ENCODE data around the gene ZNF14.
"Not testable (repeated sequence)": the region's sequence is repeated elsewhere in the genome, so short reads cannot be mapped to it uniquely, and the experiment has no call there.

The ZNF14 gene

GRCh38 chr19:19732579-19733501, at the start of gene ZNF14:
ZNF14 (minus strand) TSS chr19:19733112; CDS start chr19:19732958, 154 bp downstream.
- DNase-seq = peak; percentile 67 to 76

DNA sequence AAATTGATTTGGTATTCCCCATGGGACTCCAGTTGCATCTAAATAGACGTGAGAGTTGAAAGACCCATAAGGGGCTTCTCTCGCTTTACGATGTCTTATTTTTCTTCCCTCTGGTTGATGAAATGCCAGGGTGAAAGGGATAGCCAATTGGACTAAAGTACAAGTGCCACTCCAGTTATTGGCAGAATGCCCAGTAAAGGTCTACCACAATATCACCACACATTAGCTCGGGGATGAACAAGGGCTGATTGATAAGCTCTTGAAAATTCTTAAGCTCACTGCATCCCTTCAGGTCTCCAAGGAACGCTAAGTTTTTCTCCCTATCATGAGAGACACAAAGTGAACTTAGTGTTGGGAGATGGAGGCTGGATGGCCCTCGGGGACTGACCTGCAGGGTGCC, 48.9 kb upstream of the ZNF14 start:
- not testable (repeated sequence) for DNase-seq

GRCh38 chr19:19778666-19779065, 45.8 kb upstream of the ZNF14 start:
- no peak for DNase-seq

DNA sequence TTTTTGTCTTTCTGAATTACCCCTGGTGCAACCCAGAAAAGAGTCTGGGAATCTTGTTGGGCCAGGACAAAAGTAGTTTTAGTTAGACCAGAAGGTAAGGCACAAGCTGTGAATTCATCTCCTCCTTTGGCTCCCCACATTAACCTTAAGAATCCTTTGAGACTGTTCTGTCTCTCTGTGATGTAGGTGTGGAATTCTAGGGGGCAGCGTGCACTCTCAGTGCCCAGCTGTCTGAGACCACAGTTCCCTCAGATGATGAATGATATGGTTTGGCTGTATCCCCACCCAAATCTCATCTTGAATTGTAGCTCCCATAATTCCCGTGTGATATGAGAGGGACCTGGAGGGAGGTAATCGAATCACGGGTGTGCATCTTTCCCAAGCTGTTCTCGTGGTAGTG, 44.8 kb upstream of the ZNF14 start:
- DNase-seq = no peak

DNA sequence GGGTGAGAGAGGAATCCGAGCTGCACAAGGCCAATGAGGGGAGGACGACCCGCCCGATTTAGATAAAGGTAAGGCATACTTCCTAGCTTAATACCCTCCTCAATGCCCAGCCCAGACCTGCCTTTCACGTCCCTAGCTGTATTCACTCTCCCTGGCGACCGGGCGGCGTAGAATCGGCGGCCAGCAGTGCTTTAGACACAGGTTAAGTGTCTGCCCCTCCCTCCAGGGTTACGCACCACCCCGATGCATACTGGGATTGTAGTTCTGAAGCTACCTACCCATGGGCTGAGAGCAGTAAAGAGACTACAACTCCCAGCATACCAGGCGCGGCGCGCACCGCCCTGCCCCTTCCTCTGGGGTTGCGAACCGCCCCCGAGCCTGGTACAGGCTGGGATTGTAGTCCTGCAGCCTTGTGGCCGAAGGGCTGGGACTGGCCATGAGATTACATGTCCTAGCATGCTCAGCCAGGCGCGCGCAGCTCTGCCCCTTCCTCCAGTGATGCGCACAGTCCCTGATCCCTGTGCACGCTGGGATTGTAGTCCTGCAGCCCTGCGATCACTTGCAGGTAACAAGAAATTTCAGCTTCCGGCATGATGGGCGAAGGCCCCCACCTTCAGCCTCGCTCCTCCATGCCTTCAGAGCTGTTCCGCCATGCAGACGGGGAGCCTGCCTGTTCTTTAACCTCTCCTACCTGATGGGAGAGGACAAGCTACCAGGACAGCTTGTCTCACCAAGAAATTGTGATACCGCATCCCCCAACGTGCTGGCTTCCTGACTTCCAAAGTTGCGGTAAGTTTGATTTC, 43.5 kb upstream of the ZNF14 start:
- peak; percentile 66 to 94 for DNase-seq

DNA sequence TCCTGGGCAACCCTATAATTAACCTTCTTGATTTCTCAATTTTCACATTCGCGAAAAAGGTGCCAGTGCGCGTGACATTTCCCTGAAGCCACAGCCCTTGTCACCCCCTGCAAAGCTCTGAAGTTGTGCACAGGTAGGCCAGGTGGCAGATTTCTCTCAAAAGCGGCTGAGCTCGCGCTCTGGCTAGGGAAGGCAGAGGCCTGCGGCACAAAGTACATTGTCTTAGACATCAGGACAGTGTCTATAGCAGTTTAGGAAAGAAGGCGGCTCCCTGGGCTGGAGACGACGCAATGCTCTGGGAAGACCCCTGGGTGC, 42.9 kb upstream of the ZNF14 start:
- no peak for DNase-seq

- DNase-seq = no peak
These were observed 41.6 kb upstream of the ZNF14 start for GRCh38 chr19:19774354-19775033.

GRCh38 chr19:19771963-19772362, 39.1 kb upstream of the ZNF14 start:
- DNase-seq = not testable (repeated sequence)

DNA sequence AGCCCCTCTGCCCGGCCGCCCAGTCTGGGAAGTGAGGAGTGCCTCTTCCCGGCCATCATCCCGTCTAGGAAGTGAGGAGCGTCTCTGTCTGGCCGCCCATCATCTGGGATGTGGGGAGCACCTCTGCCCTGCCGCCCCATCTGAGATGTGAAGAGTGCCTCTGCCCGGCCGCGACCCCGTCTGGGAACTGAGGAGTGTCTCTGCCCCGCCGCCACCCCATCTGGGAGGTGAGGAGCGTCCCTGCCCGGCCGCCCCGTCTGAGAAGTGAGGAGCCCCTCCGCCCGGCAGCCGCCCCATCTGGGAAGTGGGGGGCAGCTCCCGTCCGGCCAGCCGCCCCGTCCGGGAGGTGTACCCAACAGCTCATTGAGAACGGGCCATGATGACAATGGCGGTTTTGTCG, 37.1 kb upstream of the ZNF14 start:
- DNase-seq = not testable (repeated sequence)

GRCh38 chr19:19758164-19758563, 25.3 kb upstream of the ZNF14 start:
- no peak for DNase-seq

- DNase-seq = no peak
These were observed 20.0 kb upstream of the ZNF14 start for GRCh38 chr19:19752760-19753403.

DNA sequence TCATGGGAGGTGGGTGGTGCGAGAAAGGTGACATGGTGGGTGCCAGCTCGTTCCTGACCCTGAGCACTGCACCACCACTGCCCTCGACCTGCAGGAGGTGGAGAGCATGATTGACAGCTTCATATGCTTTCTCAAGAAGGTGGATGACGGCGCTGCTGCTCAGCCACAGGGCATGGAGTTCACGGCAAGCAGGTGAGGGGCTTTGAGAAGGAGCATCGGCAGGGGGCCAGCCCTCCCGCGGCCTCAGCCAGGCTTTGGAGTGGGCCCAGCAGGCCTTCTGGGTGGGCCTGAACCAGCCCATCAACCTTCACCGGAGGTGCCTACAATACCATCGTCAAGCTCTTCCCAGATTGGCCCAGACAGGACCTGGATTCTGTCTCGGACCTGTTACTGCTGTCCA, 18.9 kb upstream of the ZNF14 start:
- DNase-seq = no peak

DNA sequence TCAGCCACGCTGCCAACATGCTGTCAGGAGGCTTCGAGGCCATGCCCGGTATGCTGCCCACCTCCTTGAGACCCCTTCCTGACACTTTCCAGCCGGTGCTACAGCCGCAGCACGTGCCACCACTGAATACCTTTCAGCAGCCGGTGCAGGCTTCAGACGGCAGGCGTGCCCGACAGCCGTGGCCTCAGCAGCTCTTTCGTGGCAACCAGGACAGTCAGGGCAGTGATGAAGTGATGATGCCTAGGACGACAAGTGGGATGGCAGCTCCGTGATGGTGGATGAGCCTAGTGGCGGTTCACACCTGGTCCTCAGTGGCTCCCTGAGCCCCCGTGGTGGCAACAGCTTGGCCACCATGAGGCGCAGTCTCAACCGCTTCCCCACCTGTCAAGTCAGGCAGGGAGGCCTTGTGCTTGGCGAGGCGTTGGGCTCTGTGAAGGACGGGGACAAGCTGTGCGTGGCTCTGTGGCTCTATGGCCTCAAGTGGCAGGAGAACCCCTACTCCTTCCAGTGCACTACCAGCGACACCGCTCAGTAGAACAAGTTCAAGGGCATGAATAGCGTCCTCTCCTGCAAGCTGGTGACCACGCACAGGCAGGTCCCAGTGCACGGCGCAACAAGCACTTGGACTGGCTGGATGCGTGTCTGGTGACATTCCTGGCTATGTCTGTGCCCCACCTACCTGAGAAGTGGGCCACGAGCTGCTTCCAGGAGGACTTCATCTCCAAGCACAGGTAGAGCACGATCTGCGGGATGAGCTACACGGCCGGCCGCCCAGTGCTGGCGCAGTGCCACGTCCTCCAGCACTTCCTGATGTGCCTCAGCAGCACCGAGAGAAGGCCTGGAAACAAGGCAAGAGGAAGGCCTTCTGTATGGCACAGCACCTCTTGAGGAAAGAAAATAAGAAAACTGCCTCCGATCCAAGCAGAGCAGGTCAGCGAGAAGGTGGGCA, 18.2 kb upstream of the ZNF14 start:
- DNase-seq = no peak

DNA sequence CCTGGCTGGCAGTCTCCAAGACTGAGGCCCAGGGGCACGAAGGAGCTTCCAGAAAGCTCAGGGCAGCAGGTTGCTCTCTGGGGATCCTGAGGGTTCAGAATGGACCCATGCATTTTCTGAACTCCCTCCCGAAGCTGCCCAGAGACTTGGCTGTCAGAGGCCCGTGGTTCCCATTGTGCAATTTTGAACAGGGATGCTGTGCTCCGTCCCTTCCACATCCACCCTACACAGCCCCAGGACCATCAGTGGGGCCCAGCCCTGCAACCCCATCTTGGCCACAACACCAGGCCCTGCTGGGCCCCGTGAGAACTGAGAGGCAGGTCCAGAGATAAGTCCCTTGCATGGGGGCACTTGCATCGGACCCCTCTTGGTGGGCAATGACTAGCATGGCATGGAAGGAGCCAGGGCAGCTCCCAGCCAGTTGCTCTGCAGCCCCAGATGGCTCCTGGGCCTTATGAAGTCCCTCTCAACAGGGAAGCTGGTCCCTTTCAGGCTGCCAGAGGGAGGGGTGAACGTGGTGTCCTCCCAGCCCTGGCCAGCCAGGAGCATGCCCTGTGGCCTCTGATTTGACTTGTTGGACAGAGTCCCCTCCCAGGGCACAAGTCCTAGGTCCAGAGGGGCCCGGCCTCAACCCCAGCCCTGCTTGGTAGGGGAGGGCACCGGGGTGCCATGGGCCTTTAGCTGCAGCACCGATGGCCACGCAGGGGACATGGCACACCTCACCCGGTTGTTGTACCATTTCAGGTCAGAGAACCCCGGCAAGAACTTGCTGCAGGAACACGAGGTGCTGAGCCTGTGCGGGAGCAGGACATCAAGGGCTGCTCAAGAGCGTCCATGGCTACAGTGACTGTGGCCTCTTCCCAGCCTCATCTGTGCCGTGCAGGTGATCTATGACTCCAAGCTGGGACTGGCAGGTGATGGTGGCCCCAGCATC, 17.3 kb upstream of the ZNF14 start:
- no peak for DNase-seq

- no peak for DNase-seq
These were observed 16.4 kb upstream of the ZNF14 start for GRCh38 chr19:19749117-19749907.

DNA sequence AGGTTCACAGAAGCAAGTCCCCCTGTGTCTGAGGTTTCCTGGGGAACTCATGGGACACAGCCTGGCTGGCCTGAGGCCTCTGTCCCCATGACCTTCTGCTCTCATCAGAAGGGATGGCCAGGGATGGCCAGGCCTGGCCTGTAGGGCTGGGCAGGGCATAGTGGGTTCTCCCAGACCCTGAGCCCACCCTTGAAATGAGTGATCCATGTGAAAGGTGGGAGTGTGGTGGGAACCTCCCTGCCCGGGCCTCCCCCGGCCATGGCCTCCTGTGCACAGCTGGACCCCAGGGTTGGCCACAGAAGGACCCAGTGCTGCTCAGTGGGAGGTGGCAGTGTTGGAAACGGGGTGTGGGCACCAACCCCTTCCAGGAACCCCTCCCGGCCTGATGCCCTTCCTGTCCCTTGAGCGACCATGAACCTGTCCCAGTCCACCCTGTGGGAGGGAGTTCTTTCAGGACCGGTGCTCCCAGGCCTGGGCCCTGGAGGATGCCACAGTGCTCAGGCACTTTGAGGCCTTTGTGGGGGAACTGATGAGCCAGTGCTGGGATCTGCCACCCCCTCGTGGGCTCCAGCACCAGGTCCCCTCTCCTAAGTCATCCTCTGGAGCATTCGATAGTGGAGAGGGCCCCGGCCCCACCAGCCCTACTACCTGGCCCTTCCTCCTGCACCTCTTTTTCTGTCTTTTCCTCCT, 15.5 kb upstream of the ZNF14 start:
- no peak for DNase-seq

DNA sequence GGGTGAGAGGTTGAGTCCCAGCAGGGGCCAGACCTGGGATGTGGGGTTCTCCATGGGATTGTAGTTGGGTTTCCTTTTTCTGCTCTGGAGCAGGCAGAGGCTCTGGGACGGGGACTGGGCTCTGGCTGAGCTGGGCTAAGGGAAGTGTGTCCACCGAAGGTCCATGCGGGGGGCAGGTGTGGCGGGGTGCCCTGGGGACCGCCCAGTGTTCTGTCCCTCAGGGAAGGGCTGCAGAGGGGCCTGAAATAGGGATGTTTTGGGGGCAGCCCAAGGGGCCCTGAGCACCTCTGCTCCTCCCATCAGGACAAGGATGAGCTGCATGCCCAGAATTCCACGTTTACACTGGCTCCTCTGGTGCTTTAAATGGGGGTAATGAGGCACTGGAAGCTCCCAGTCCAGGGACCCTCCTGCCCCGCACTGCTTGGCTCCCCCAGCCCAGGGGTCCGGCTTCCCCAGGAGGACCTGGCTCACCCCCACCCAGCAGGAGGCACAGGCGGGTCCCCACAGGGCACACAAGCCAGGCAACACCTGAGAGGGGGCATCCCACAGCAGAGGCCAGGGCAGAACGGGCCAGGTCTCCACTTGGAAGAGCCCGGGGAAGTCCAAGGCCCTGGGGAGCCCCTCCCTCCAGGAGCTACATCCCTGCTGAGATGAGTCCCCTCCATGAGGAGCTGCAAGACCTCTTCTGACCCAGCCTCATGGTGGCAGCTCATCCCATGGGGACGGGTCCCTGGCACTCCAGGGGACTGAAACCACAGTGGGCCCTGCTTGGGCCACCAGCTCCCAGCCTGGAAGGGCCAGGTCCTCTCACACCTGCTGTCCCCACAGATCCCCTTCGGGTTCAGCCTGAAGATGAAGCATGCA, 14.7 kb upstream of the ZNF14 start:
- no peak for DNase-seq
